ENCODE data around the gene ZNF728.
"Not testable (repeated sequence)": the region's sequence is repeated elsewhere in the genome, so short reads cannot be mapped to it uniquely, and the experiment has no call there.

ZNF728 gene

DNA sequence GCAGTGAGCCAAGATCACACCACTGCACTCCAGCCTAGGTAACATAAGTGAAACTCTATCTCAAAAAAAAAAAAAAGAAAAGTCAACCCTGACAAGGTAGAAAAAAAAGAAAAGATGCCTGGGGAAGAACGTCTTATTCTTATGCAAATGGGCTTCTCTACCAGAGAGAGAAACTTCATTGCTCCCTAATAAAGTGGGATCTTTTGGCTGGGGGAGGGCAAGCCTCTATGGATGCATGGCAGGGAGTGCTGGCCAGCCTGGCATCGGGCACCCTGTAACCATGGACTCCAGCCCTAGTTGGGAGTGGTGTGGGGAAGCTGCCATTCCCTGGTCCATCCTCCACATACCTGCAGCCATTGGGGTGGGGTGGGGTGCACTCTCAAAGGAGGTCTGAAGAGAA, 30.7 kb upstream of the ZNF728 start:
- TF ChIP-seq, protein P1, sequence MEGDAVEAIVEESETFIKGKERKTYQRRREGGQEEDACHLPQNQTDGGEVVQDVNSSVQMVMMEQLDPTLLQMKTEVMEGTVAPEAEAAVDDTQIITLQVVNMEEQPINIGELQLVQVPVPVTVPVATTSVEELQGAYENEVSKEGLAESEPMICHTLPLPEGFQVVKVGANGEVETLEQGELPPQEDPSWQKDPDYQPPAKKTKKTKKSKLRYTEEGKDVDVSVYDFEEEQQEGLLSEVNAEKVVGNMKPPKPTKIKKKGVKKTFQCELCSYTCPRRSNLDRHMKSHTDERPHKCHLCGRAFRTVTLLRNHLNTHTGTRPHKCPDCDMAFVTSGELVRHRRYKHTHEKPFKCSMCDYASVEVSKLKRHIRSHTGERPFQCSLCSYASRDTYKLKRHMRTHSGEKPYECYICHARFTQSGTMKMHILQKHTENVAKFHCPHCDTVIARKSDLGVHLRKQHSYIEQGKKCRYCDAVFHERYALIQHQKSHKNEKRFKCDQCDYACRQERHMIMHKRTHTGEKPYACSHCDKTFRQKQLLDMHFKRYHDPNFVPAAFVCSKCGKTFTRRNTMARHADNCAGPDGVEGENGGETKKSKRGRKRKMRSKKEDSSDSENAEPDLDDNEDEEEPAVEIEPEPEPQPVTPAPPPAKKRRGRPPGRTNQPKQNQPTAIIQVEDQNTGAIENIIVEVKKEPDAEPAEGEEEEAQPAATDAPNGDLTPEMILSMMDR (conservative IDR thresholded peaks at IDR 0.05; ENCODE audit: low read depth, low read length): no peak
- no peak overlapping the region for H3K4me2 ChIP-seq

DNA sequence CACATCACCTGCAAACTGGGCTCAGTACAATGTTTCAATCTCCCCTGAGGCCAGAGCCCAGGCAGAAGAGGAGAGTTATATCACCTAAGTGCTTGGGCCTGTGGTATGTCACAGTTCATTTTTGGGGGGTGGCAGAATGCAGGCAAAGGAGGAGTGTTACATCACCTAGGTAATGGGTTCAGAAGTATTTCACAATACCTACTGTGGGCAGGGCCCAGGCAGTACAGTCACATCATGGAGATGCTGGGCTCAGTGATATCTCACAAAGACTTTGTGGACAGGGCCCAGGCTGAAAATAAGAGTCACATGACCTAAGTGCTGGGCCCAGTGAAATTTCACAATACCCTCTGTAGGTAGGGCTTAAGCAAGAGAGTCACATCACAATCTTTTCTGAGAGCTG, 12.7 kb upstream of the ZNF728 start:
- H3K79me2 ChIP-seq (ENCODE audit: insufficient read depth, low read depth): no peaks in the 10 kb centered on the region
- TF ChIP-seq, protein P1 (conservative IDR thresholded peaks at IDR 0.05; ENCODE audit: low read depth, low read length): no peak
- H3K27ac ChIP-seq: no peak overlapping the region
- H3K4me3 ChIP-seq (IDR thresholded peaks at IDR 0.05; ENCODE audit: insufficient read depth, low read depth, low read length): no peak overlapping the region
- no peak overlapping the region for H3K9ac ChIP-seq
- no peaks in the 10 kb centered on the region for H4K20me1 ChIP-seq (ENCODE audit: insufficient read depth)
- no peaks in the 10 kb centered on the region for H3K4me1 ChIP-seq (ENCODE audit: low read depth, poor library complexity, severe bottlenecking)
- no peaks in the 10 kb centered on the region for H3K27me3 ChIP-seq (ENCODE audit: insufficient read depth, low read depth)
- no peak overlapping the region for H3K4me2 ChIP-seq
- H2AFZ ChIP-seq (ENCODE audit: low read depth): no peak overlapping the region
- H3K36me3 ChIP-seq (ENCODE audit: insufficient read depth): no peaks in the 10 kb centered on the region

More for the DNA sequence above, 30.7 kb upstream of the ZNF728 start:
- no peak overlapping the region for H3K4me3 ChIP-seq (IDR thresholded peaks at IDR 0.05; ENCODE audit: insufficient read depth, low read depth, low read length)
- no peak overlapping the region for H2AFZ ChIP-seq (ENCODE audit: low read depth)
- H3K27ac ChIP-seq: no peak overlapping the region
- no peaks in the 10 kb centered on the region for H3K4me1 ChIP-seq (ENCODE audit: low read depth, poor library complexity, severe bottlenecking)
- no peaks in the 10 kb centered on the region for H3K79me2 ChIP-seq (ENCODE audit: insufficient read depth, low read depth)
- H3K36me3 ChIP-seq (ENCODE audit: insufficient read depth): no peaks in the 10 kb centered on the region
- H3K27me3 ChIP-seq (ENCODE audit: insufficient read depth, low read depth): no peaks in the 10 kb centered on the region
- H4K20me1 ChIP-seq (ENCODE audit: insufficient read depth): no peaks in the 10 kb centered on the region
- no peak overlapping the region for H3K9ac ChIP-seq

DNA sequence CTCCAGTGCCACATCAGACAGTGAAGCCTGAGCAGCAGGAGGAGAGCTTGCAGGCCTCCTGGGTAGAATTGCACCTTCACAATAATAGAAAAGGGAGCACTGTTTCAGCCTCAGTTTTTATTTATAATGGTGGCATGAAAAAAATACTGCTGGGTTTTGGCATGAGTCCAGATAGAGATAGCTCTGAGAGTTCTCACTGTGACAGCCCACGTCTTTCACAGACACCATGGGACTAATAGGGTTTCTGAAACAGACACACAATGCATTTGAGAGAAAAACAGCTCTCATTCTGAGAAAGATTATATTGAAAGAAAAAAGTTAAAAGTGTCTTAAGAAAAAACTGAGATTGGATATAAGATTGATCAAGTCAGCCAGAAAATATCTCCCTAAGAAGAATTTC, 8.0 kb downstream of the ZNF728 start:
- H3K27ac ChIP-seq; H2AFZ ChIP-seq (ENCODE audit: low read depth); H3K4me2 ChIP-seq; H3K79me2 ChIP-seq (ENCODE audit: insufficient read depth, low read depth); H3K27me3 ChIP-seq (ENCODE audit: insufficient read depth, low read depth); H4K20me1 ChIP-seq (ENCODE audit: insufficient read depth); H3K4me1 ChIP-seq (ENCODE audit: low read depth, poor library complexity, severe bottlenecking); H3K4me3 ChIP-seq (IDR thresholded peaks at IDR 0.05; ENCODE audit: insufficient read depth, low read depth, low read length); H3K9ac ChIP-seq; H3K36me3 ChIP-seq (ENCODE audit: insufficient read depth): not testable (repeated sequence)

DNA sequence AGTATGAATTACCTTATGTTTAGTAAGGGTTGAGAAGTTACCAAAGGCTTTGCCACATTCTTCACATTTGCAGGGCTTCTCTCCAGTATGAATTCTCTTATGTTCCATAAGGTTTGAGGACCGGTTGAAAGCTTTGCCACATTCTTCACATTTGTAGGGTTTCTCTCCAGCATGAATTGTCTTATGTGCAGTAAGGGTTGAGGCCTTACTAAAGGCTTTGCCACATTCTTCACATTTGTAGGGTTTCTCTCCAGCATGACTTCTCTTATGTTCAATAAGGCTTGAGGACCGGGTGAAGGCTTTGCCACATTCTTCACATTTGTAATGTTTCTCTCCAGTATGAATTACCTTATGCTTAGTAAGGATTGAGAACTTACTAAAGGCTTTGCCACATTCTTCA, 26.7 kb downstream of the ZNF728 start:
- H3K36me3 ChIP-seq (ENCODE audit: insufficient read depth): no peaks in the 10 kb centered on the region
- H3K4me2 ChIP-seq: no peak overlapping the region
- TF ChIP-seq, protein P1 (conservative IDR thresholded peaks at IDR 0.05; ENCODE audit: low read depth, low read length): no peak
- no peaks in the 10 kb centered on the region for H3K27me3 ChIP-seq (ENCODE audit: insufficient read depth, low read depth)
- no peaks in the 10 kb centered on the region for H3K79me2 ChIP-seq (ENCODE audit: insufficient read depth, low read depth)
- no peak overlapping the region for H3K4me3 ChIP-seq (IDR thresholded peaks at IDR 0.05; ENCODE audit: insufficient read depth, low read depth, low read length)
- H4K20me1 ChIP-seq (ENCODE audit: insufficient read depth): no peaks in the 10 kb centered on the region
- no peak overlapping the region for H3K27ac ChIP-seq
- H3K4me1 ChIP-seq (ENCODE audit: low read depth, poor library complexity, severe bottlenecking): no peaks in the 10 kb centered on the region
- no peak overlapping the region for H2AFZ ChIP-seq (ENCODE audit: low read depth)
- H3K9ac ChIP-seq: no peak overlapping the region

DNA sequence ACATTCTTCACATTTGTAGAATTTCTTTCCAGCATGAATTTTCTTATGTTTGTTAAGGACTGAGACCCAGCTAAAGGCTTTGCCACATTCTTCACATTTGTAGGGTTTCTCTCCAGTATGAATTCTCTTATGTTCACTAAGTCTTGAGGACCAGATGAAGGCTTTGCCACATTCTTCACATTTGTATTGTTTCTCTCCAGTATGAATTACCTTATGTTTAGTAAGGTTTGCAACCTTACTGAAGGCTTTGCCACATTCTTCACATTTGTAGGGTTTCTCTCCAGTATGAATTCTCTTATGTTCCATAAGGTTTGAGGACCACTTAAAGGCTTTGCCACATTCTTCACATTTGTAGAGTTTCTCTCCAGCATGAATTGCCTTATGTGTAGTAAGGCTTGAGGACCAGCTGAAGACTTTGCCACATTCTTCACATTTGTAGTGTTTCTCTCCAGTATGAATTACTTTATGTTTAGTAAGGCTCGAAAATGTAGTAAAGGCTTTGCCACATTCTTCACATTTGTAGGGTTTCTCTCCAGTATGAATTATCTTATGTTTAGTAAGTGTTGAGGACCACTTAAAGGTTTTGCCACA, 27.3 kb downstream of the ZNF728 start:
- not testable (repeated sequence) for H2AFZ ChIP-seq (ENCODE audit: low read depth); H3K4me2 ChIP-seq; H3K4me3 ChIP-seq (IDR thresholded peaks at IDR 0.05; ENCODE audit: insufficient read depth, low read depth, low read length); H3K79me2 ChIP-seq (ENCODE audit: insufficient read depth, low read depth); H3K4me1 ChIP-seq (ENCODE audit: low read depth, poor library complexity, severe bottlenecking); H3K36me3 ChIP-seq (ENCODE audit: insufficient read depth); H4K20me1 ChIP-seq (ENCODE audit: insufficient read depth); H3K27ac ChIP-seq; H3K9ac ChIP-seq; H3K27me3 ChIP-seq (ENCODE audit: insufficient read depth, low read depth)
